HCT116 (cell line): Measurements from ENCODE around the gene SAMD13. TPM values are rescaled to one million over a fixed set of nuclear protein-coding genes. Genes with fewer than 3 reads are reported as not detected.

ENCODE experiments used
- ATAC-seq: fragments of 200-7000 bp; cut with Tn5 transposase; 2 replicates; pipeline ENCODE4 v1.9.1; 2020; ENCODE audit warnings: mild to moderate bottlenecking, moderate library complexity
- BruUV-seq: library from RNA; stranded (reverse); fragments of 400-500 nt; replicated peaks from 2 replicates; lab custom pipeline; 2021; lab: Mats Ljungman, UMichigan
- CTCF ChIA-PET: fragments of 300-600 bp; sonication (Branson Sonifier 250); formaldehyde crosslinking; loops from one replicate; lab custom pipeline; 2021; ENCODE audit warnings: antibody characterized with exemption; lab: Charles Lee
- POLR2A ChIA-PET: fragments of 300-600, 350-600 bp; sonication (Branson Sonifier 250); formaldehyde crosslinking; loops from one replicate; lab custom pipeline; 2021; ENCODE audit warnings: antibody characterized with exemption; lab: Charles Lee
- RAD21 ChIA-PET, 2 experiments: fragments of 300-600 bp; sonication (Branson Sonifier 250); formaldehyde crosslinking; loops; one replicate each; lab custom pipeline; 2023; ENCODE audit warnings: low total read pairs in 2 of 2; ENCODE audit not compliant: uncharacterized antibody in 2 of 2, unreplicated experiment in 2 of 2, low non-redundant PET in 1 of 2; lab: Charles Lee
- DNase-seq: peaks from one replicate; pipeline ENCODE4 v3.0.0-alpha.2; 2010; ENCODE audit warnings: low read depth, low spot score
- H2AFZ ChIP-seq: fragments of 200-600 bp; shearing (Covaris generic), sonication (generic); 2 replicates; pipeline ENCODE4 v1.6.1; 2017; ENCODE audit warnings: low read depth, mixed run types, mixed read lengths, antibody characterized with exemption, low read length; ENCODE audit not compliant: poor library complexity, severe bottlenecking
- H3K27ac ChIP-seq: 2 replicates; pipeline ENCODE4 v1.5.1; 2012; ENCODE audit warnings: low read depth, low read length
- H3K27me3 ChIP-seq: fragments of 200-600 bp; sonication (generic); 2 replicates; pipeline ENCODE4 v1.6.1; 2016; ENCODE audit warnings: mixed run types, low read length, mixed read lengths; ENCODE audit not compliant: insufficient read depth
- H3K36me3 ChIP-seq, 2 experiments: fragments of 200-500 bp in 1 of 2; fragments of 200-600 bp in 1 of 2; sonication (Bioruptor generic) in 1 of 2; sonication (generic) in 1 of 2; 2 replicates each; pipeline versions ENCODE4 v1.5.1 to v1.6.1; 2014 to 2016; ENCODE audit warnings: low read length in 2 of 2, inconsistent platforms in 1 of 2, mixed read lengths in 1 of 2, mixed run types in 1 of 2; ENCODE audit not compliant: insufficient read depth in 2 of 2, control insufficient read depth in 1 of 2
- H3K4me1 ChIP-seq, 2 experiments: fragments of 200-600 bp in 1 of 2; sonication (generic) in 1 of 2; 2 replicates each; pipeline versions ENCODE4 v1.5.1 to v1.6.1; 2012 to 2017; ENCODE audit warnings: low read length in 2 of 2, inconsistent platforms in 1 of 2, mild to moderate bottlenecking in 1 of 2, mixed read lengths in 1 of 2, mixed run types in 1 of 2, moderate library complexity in 1 of 2; ENCODE audit not compliant: insufficient read depth in 2 of 2, control insufficient read depth in 1 of 2
- H3K4me2 ChIP-seq: fragments of 200-600 bp; sonication (generic); 2 replicates; pipeline ENCODE4 v1.6.1; 2017; ENCODE audit warnings: mixed run types, low read length, mixed read lengths
- H3K4me3 ChIP-seq, 2 experiments: fragments of 200-600 bp in 1 of 2; sonication (generic) in 1 of 2; replicated peaks in 1 of 2; 2 replicates each; pipeline ENCODE4 v1.5.1; 2011 to 2016; ENCODE audit warnings: low read length in 2 of 2, control low read depth in 1 of 2, low read depth in 1 of 2, mild to moderate bottlenecking in 1 of 2, mixed read lengths in 1 of 2, mixed run types in 1 of 2
- H3K79me2 ChIP-seq: fragments of 200-600 bp; sonication (generic); 2 replicates; pipeline ENCODE4 v1.6.1; 2017; ENCODE audit warnings: mild to moderate bottlenecking, mixed run types, low read length, moderate library complexity, mixed read lengths; ENCODE audit not compliant: insufficient read depth
- H3K9ac ChIP-seq: fragments of 200-600 bp; sonication (generic); 2 replicates; pipeline ENCODE4 v1.6.1; 2016; ENCODE audit warnings: low read length, mixed read lengths
- H3K9me2 ChIP-seq: fragments of 200-600 bp; sonication (generic), shearing (Covaris generic); 2 replicates; pipeline ENCODE4 v1.6.1; 2017; ENCODE audit warnings: mixed run types, mild to moderate bottlenecking, moderate library complexity; ENCODE audit not compliant: insufficient read depth
- H3K9me3 ChIP-seq, 2 experiments: fragments of 200-500 bp in 1 of 2; fragments of 200-600 bp in 1 of 2; sonication (Bioruptor generic) in 1 of 2; sonication (generic) in 1 of 2; 2 replicates each; pipeline ENCODE4 v1.6.1; 2014 to 2017; ENCODE audit warnings: low read length in 2 of 2, mixed read lengths in 2 of 2, inconsistent platforms in 1 of 2, low read depth in 1 of 2, mild to moderate bottlenecking in 1 of 2, mixed run types in 1 of 2, moderate library complexity in 1 of 2; ENCODE audit not compliant: control insufficient read depth in 1 of 2, insufficient read depth in 1 of 2
- H4K20me1 ChIP-seq: fragments of 200-600 bp; sonication (generic), shearing (Covaris generic); 2 replicates; pipeline ENCODE4 v1.6.1; 2017; ENCODE audit warnings: mixed run types, mild to moderate bottlenecking, moderate library complexity; ENCODE audit not compliant: insufficient read depth
- CBX3 ChIP-seq: IDR thresholded peaks from 2 replicates; pipeline ENCODE4 v1.6.1; 2012; ENCODE audit warnings: low read depth
- CEBPB ChIP-seq: IDR thresholded peaks from 2 replicates; pipeline ENCODE4 v1.6.1; 2012; ENCODE audit warnings: low read depth
- EGR1 ChIP-seq: IDR thresholded peaks from 2 replicates; pipeline ENCODE4 v1.6.1; 2012; ENCODE audit warnings: low read depth
- ELF1 ChIP-seq: IDR thresholded peaks from 2 replicates; pipeline ENCODE4 v1.6.1; 2012; ENCODE audit warnings: low read depth, borderline replicate concordance
- EZH2 ChIP-seq: fragments of 200-600 bp; sonication (generic); IDR thresholded peaks from 2 replicates; pipeline ENCODE4 v1.6.1; 2017; ENCODE audit warnings: antibody characterized with exemption, mixed run types
- EZH2phosphoT487 ChIP-seq: fragments of 200-600 bp; IDR thresholded peaks from 2 replicates; pipeline ENCODE4 v1.6.1; 2018; ENCODE audit warnings: antibody characterized with exemption, borderline replicate concordance
- FOSL1 ChIP-seq: IDR thresholded peaks from 2 replicates; pipeline ENCODE4 v1.6.1; 2012; ENCODE audit warnings: low read depth
- POLR2AphosphoS5 ChIP-seq: IDR thresholded peaks from 2 replicates; pipeline ENCODE4 v1.6.1; 2011; ENCODE audit warnings: mild to moderate bottlenecking, low read depth, low read length, moderate library complexity
- RAD21 ChIP-seq: IDR thresholded peaks from 2 replicates; pipeline ENCODE4 v1.6.1; 2012; ENCODE audit warnings: low read depth, mild to moderate bottlenecking
- SIN3A ChIP-seq: IDR thresholded peaks from 2 replicates; pipeline ENCODE4 v1.6.1; 2012; ENCODE audit warnings: low read depth
- SP1 ChIP-seq: IDR thresholded peaks from 2 replicates; pipeline ENCODE4 v1.6.1; 2012; ENCODE audit warnings: low read depth
- SRF ChIP-seq: IDR thresholded peaks from 2 replicates; pipeline ENCODE4 v1.6.1; 2012; ENCODE audit warnings: low read depth
- TCF7L2 ChIP-seq: IDR thresholded peaks from 2 replicates; pipeline ENCODE4 v1.7.0; 2011; ENCODE audit warnings: borderline replicate concordance, inconsistent platforms; ENCODE audit not compliant: insufficient read depth, insufficient read length; ENCODE audit errors: extremely low read depth
- YY1 ChIP-seq: IDR thresholded peaks from 2 replicates; pipeline ENCODE4 v1.6.1; 2011; ENCODE audit warnings: low read length, low read depth, moderate library complexity, mild to moderate bottlenecking; ENCODE audit not compliant: insufficient replicate concordance; ENCODE audit errors: extremely low read depth
- ZNF274 ChIP-seq: fragments of 200-500 bp; sonication (Bioruptor generic); IDR thresholded peaks from 2 replicates; pipeline ENCODE4 v1.6.1; 2014; ENCODE audit warnings: mild to moderate bottlenecking, low read depth, low read length, inconsistent platforms
- intact Hi-C: fragments of 100-400 bp; cut with micrococcal nuclease; formaldehyde crosslinking; loops from 2 replicates; pipeline ENCODE4 v1.10.0; 2022
- total RNA-seq: library from RNA; stranded (reverse); gene quantifications from one replicate; pipeline ENCODE4 v1.2.1, GENCODE V29; 2021; ENCODE audit not compliant: unreplicated experiment
- TF ChIP-seq, protein P1 (sequence below): IDR thresholded peaks from 2 replicates; pipeline ENCODE4 v1.6.1; 2011; ENCODE audit warnings: mild to moderate bottlenecking, low read length, moderate library complexity; ENCODE audit not compliant: insufficient replicate concordance; ENCODE audit errors: extremely low read depth
- TF ChIP-seq, protein P2 (sequence below), 3 experiments: fragments of 200-600 bp in 1 of 3; sonication (generic) in 1 of 3; IDR thresholded peaks in 2 of 3; conservative IDR thresholded peaks in 1 of 3; 2 replicates each; pipeline ENCODE4 v1.5.1; 2012 to 2017; ENCODE audit warnings: low read depth in 2 of 3, low read length in 2 of 3, antibody characterized with exemption in 1 of 3, borderline replicate concordance in 1 of 3, control low read depth in 1 of 3, mild to moderate bottlenecking in 1 of 3, mixed read lengths in 1 of 3, mixed run types in 1 of 3, moderate library complexity in 1 of 3; ENCODE audit not compliant: insufficient read depth in 1 of 3

Gene SAMD13
- total RNA-seq, 1 experiment from 2014 or later, result 14.9 TPM

- RAD21 ChIA-PET, result no interaction called here
- H3K4me1 ChIP-seq, result peaks cover 16 to 27% of the 10 kb centered on the region in 2 experiments
- no peaks in the 10 kb centered on the region for H3K9me2 ChIP-seq
- H3K36me3 ChIP-seq, result 0 out of 4 replicates have a peak, but pooled peaks cover 0 to under 1% of the 10 kb centered on the region in 2 experiments
- no peak overlapping the region for H3K9ac ChIP-seq
- DNase-seq (no peak), ATAC-seq (no peak)
- no peaks in the 10 kb centered on the region for H3K27me3 ChIP-seq
- no peak overlapping the region for H3K4me2 ChIP-seq
- no peak for TF ChIP-seq POLR2AphosphoS5
- no peak for TF ChIP-seq TCF7L2
- no peak for TF ChIP-seq CBX3
- TF ChIP-seq SP1, result no peak
- no peak for TF ChIP-seq EGR1
- TF ChIP-seq, protein P1, sequence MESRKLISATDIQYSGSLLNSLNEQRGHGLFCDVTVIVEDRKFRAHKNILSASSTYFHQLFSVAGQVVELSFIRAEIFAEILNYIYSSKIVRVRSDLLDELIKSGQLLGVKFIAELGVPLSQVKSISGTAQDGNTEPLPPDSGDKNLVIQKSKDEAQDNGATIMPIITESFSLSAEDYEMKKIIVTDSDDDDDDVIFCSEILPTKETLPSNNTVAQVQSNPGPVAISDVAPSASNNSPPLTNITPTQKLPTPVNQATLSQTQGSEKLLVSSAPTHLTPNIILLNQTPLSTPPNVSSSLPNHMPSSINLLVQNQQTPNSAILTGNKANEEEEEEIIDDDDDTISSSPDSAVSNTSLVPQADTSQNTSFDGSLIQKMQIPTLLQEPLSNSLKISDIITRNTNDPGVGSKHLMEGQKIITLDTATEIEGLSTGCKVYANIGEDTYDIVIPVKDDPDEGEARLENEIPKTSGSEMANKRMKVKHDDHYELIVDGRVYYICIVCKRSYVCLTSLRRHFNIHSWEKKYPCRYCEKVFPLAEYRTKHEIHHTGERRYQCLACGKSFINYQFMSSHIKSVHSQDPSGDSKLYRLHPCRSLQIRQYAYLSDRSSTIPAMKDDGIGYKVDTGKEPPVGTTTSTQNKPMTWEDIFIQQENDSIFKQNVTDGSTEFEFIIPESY, result no peak
- TF ChIP-seq ZNF274, result no peak
- no peak for TF ChIP-seq RAD21
- TF ChIP-seq SRF, result no peak
- no peak for TF ChIP-seq CEBPB
- no peak for TF ChIP-seq YY1
- TF ChIP-seq, protein P2, sequence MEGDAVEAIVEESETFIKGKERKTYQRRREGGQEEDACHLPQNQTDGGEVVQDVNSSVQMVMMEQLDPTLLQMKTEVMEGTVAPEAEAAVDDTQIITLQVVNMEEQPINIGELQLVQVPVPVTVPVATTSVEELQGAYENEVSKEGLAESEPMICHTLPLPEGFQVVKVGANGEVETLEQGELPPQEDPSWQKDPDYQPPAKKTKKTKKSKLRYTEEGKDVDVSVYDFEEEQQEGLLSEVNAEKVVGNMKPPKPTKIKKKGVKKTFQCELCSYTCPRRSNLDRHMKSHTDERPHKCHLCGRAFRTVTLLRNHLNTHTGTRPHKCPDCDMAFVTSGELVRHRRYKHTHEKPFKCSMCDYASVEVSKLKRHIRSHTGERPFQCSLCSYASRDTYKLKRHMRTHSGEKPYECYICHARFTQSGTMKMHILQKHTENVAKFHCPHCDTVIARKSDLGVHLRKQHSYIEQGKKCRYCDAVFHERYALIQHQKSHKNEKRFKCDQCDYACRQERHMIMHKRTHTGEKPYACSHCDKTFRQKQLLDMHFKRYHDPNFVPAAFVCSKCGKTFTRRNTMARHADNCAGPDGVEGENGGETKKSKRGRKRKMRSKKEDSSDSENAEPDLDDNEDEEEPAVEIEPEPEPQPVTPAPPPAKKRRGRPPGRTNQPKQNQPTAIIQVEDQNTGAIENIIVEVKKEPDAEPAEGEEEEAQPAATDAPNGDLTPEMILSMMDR (IDR thresholded peaks at IDR 0.05 in 2 of 3, conservative IDR thresholded peaks at IDR 0.05 in 1 of 3; ENCODE audit: borderline replicate concordance in 1 of 3, insufficient read depth in 1 of 3, low read depth in 2 of 3, low read length in 2 of 3), result no peak
- no peak for TF ChIP-seq ELF1
- TF ChIP-seq EZH2, result no peak
- TF ChIP-seq EZH2phosphoT487, result no peak
- no peak for TF ChIP-seq SIN3A
- TF ChIP-seq FOSL1, result no peak
- BruUV-seq, result no TSS peak
- H3K9me3 ChIP-seq, result no peaks in the 10 kb centered on the region
- POLR2A ChIA-PET, result no interaction called here
- H2AFZ ChIP-seq, result no peak overlapping the region
- no peak overlapping the region for H3K27ac ChIP-seq
- intact Hi-C loops, result no loop called here
- H3K79me2 ChIP-seq, result no peaks in the 10 kb centered on the region
- H3K4me3 ChIP-seq, result no peak overlapping the region
- CTCF ChIA-PET, result no interaction called here
- no peaks in the 10 kb centered on the region for H4K20me1 ChIP-seq
These were observed 72.1 kb downstream of the SAMD13 start for GRCh38 chr1:84373436-84374141.
